Activated CD4-positive, alpha-beta T cell treated with anti-CD3 and anti-CD28 coated beads for 48 hours (primary cell): ENCODE results near the gene SERPINI1.

Experiments
- DNase-seq: peaks from one replicate; pipeline ENCODE4 v3.0.0-alpha.2; 2020

SERPINI1 gene

GRCh38 chr3:167735233-167736138 lies at the start of gene SERPINI1:
SERPINI1 (plus strand) TSS chr3:167735721; CDS start chr3:167789129, 53,408 bp downstream.
- DNase-seq: peak; percentile 83

GRCh38 chr3:167691366-167691765 lies 44.2 kb upstream of the SERPINI1 start:
- DNase-seq: peak; percentile 33

GRCh38 chr3:167694121-167694520 lies 41.4 kb upstream of the SERPINI1 start:
- no peak for DNase-seq

GRCh38 chr3:167700046-167700445 lies 35.5 kb upstream of the SERPINI1 start:
- no peak for DNase-seq

GRCh38 chr3:167700926-167701325 lies 34.6 kb upstream of the SERPINI1 start:
- no peak for DNase-seq

- DNase-seq: no peak
These were observed 29.7 kb upstream of the SERPINI1 start for GRCh38 chr3:167705840-167706239.

- DNase-seq: no peak
These were observed 25.8 kb upstream of the SERPINI1 start for GRCh38 chr3:167709690-167710089.

- no peak for DNase-seq
These were observed 25.0 kb upstream of the SERPINI1 start for GRCh38 chr3:167710552-167710951.

- no peak for DNase-seq
These were observed 24.1 kb upstream of the SERPINI1 start for GRCh38 chr3:167711439-167711838.

GRCh38 chr3:167712445-167712844 lies 23.1 kb upstream of the SERPINI1 start:
- no peak for DNase-seq

- DNase-seq: no peak
These were observed 20.6 kb upstream of the SERPINI1 start for GRCh38 chr3:167714871-167715270.

GRCh38 chr3:167716920-167717319 lies 18.6 kb upstream of the SERPINI1 start:
- DNase-seq: no peak

GRCh38 chr3:167718582-167718981 lies 16.9 kb upstream of the SERPINI1 start:
- DNase-seq: no peak

- DNase-seq: no peak
These were observed 12.5 kb upstream of the SERPINI1 start for GRCh38 chr3:167723025-167723512.

- no peak for DNase-seq
These were observed 11.6 kb upstream of the SERPINI1 start for GRCh38 chr3:167723872-167724271.

GRCh38 chr3:167728176-167728575 lies 7.3 kb upstream of the SERPINI1 start:
- no peak for DNase-seq

- no peak for DNase-seq
These were observed 6.7 kb upstream of the SERPINI1 start for GRCh38 chr3:167728632-167729323.

GRCh38 chr3:167729591-167729990 lies 5.9 kb upstream of the SERPINI1 start:
- DNase-seq: no peak

- no peak for DNase-seq
These were observed 4.1 kb upstream of the SERPINI1 start for GRCh38 chr3:167731393-167731792.

- DNase-seq: no peak
These were observed 3.0 kb upstream of the SERPINI1 start for GRCh38 chr3:167732313-167733065.

GRCh38 chr3:167733961-167734497 lies 1.5 kb upstream of the SERPINI1 start:
- DNase-seq: no peak

- peak; percentile 97 for DNase-seq
These were observed 856 bp upstream of the SERPINI1 start, which contains the start of gene PDCD10 for GRCh38 chr3:167734498-167735232. PDCD10 (minus strand) TSS chr3:167734892; CDS start chr3:167720157, 14,735 bp downstream.
